ENCODE measurements around the gene SETX.
A peak's percentile ranks its signal among the peaks of the same experiment; 100 is the strongest.

The SETX gene

GRCh38 chr9:132214027-132214622 is 140.7 kb downstream of the SETX start:
- DNase-seq (ENCODE audit: low read depth in 2 of 2), result peak; percentile 73

- no peak for DNase-seq (ENCODE audit: low read depth in 2 of 2)
Observed at GRCh38 chr9:132211570-132211969, 143.2 kb downstream of the SETX start.
